HEK293 (cell line): ENCODE data around the gene TMEM131L.

Experiments used
- CTCF ChIA-PET: fragments of 350-600 bp; formaldehyde crosslinking; extraction: SDS; loops from one replicate; lab custom pipeline; 2021; ENCODE audit warnings: antibody characterized with exemption; lab: Yijun Ruan, JAX
- POLR2A ChIA-PET: fragments of 300-600 bp; formaldehyde crosslinking; extraction: SDS; loops from one replicate; lab custom pipeline; 2020; ENCODE audit warnings: antibody characterized with exemption, inconsistent platforms; lab: Yijun Ruan, JAX
- H3K27ac ChIP-seq: fragments of 200-500 bp; sonication (Bioruptor generic); 2 replicates; pipeline ENCODE4 v1.5.1; 2014; ENCODE audit warnings: low read depth, low read length, control low read depth, inconsistent platforms; ENCODE audit errors: extremely low read depth
- H3K36me3 ChIP-seq, 2 experiments: fragments of 200-500 bp in 1 of 2; sonication (Bioruptor generic) in 1 of 2; 1 replicate in 1 of 2; 2 replicates in 1 of 2; pipeline ENCODE4 v1.5.1; 2014 to 2017; ENCODE audit warnings: inconsistent platforms in 2 of 2, low read length in 2 of 2; ENCODE audit not compliant: control insufficient read depth in 2 of 2, insufficient read depth in 1 of 2
- H3K4me1 ChIP-seq: fragments of 200-500 bp; sonication (Bioruptor generic); 2 replicates; pipeline ENCODE4 v1.5.1; 2014; ENCODE audit warnings: mild to moderate bottlenecking, low read length, inconsistent platforms; ENCODE audit not compliant: control insufficient read depth, insufficient read depth
- H3K4me3 ChIP-seq: 2 replicates; pipeline ENCODE4 v1.5.1; 2011; ENCODE audit warnings: low read depth, mild to moderate bottlenecking, control low read depth, low read length, moderate library complexity
- H3K9me3 ChIP-seq: fragments of 200-500 bp; sonication (Bioruptor generic); 2 replicates; pipeline ENCODE4 v1.5.1; 2014; ENCODE audit warnings: low read depth, low read length, inconsistent platforms; ENCODE audit not compliant: control insufficient read depth, insufficient read depth
- PRDM6 ChIP-seq: fragments of 450-650 bp; formaldehyde crosslinking; IDR thresholded peaks from 2 replicates; pipeline ENCODE4 v1.5.1; 2017; ENCODE audit warnings: missing biosample characterization, missing genetic modification characterization
- SALL2 ChIP-seq: fragments of 450-650 bp; formaldehyde crosslinking; IDR thresholded peaks from 2 replicates; pipeline ENCODE4 v1.5.0; 2017; ENCODE audit warnings: missing biosample characterization, mild to moderate bottlenecking, missing genetic modification characterization, borderline replicate concordance
- YY1 ChIP-seq: fragments of 450-650 bp; formaldehyde crosslinking; IDR thresholded peaks from 2 replicates; pipeline ENCODE4 v1.5.1; 2018; ENCODE audit warnings: missing biosample characterization, missing genetic modification characterization
- ZBTB20 ChIP-seq: fragments of 450-650 bp; formaldehyde crosslinking; IDR thresholded peaks from 2 replicates; pipeline ENCODE4 v1.5.1; 2016; ENCODE audit warnings: missing biosample characterization, missing genetic modification characterization
- ZFP37 ChIP-seq: fragments of 450-650 bp; formaldehyde crosslinking; IDR thresholded peaks from 2 replicates; pipeline ENCODE4 v1.5.1; 2016; ENCODE audit warnings: missing biosample characterization, missing genetic modification characterization
- ZNF16 ChIP-seq: fragments of 450-650 bp; formaldehyde crosslinking; IDR thresholded peaks from 2 replicates; pipeline ENCODE4 v1.5.1; 2016; ENCODE audit warnings: low read depth, missing biosample characterization, missing genetic modification characterization
- ZNF248 ChIP-seq: fragments of 450-650 bp; formaldehyde crosslinking; IDR thresholded peaks from 2 replicates; pipeline ENCODE4 v1.5.1; 2017; ENCODE audit warnings: missing biosample characterization, missing genetic modification characterization
- ZNF266 ChIP-seq: fragments of 450-650 bp; formaldehyde crosslinking; IDR thresholded peaks from 2 replicates; pipeline ENCODE4 v1.5.1; 2016; ENCODE audit warnings: missing biosample characterization, missing genetic modification characterization, low read depth
- ZNF274 ChIP-seq, 2 experiments: fragments of 200-500 bp in 1 of 2; fragments of 450-650 bp in 1 of 2; sonication (Bioruptor generic) in 1 of 2; formaldehyde crosslinking in 1 of 2; IDR thresholded peaks; 2 replicates each; pipeline versions ENCODE4 v1.5.1 to v1.6.1; 2014 to 2016; ENCODE audit warnings: borderline replicate concordance in 1 of 2, inconsistent platforms in 1 of 2, low read length in 1 of 2, missing biosample characterization in 1 of 2, missing genetic modification characterization in 1 of 2
- ZNF292 ChIP-seq: fragments of 450-650 bp; formaldehyde crosslinking; IDR thresholded peaks from 2 replicates; pipeline ENCODE4 v1.5.1; 2016; ENCODE audit warnings: low read depth, missing biosample characterization, missing genetic modification characterization, borderline replicate concordance
- ZNF335 ChIP-seq: fragments of 450-650 bp; formaldehyde crosslinking; conservative IDR thresholded peaks from 2 replicates; pipeline ENCODE4 v1.5.1; 2016; ENCODE audit warnings: missing biosample characterization, missing genetic modification characterization
- ZNF423 ChIP-seq: fragments of 450-650 bp; formaldehyde crosslinking; IDR thresholded peaks from 2 replicates; pipeline ENCODE4 v1.5.1; 2016; ENCODE audit warnings: missing biosample characterization, missing genetic modification characterization
- ZNF433 ChIP-seq: fragments of 450-650 bp; formaldehyde crosslinking; IDR thresholded peaks from 2 replicates; pipeline ENCODE4 v1.5.1; 2016; ENCODE audit warnings: missing biosample characterization, missing genetic modification characterization, low read depth
- ZNF48 ChIP-seq: fragments of 450-650 bp; formaldehyde crosslinking; IDR thresholded peaks from 2 replicates; pipeline ENCODE4 v1.5.1; 2016; ENCODE audit warnings: missing biosample characterization, missing genetic modification characterization
- ZNF510 ChIP-seq: fragments of 450-650 bp; formaldehyde crosslinking; IDR thresholded peaks from 2 replicates; pipeline ENCODE4 v1.5.1; 2018; ENCODE audit warnings: mild to moderate bottlenecking, missing genetic modification characterization, missing biosample characterization; ENCODE audit not compliant: insufficient replicate concordance
- ZNF585B ChIP-seq: fragments of 450-650 bp; formaldehyde crosslinking; IDR thresholded peaks from 2 replicates; pipeline ENCODE4 v1.5.1; 2016; ENCODE audit warnings: missing biosample characterization, missing genetic modification characterization
- ZNF610 ChIP-seq: fragments of 450-650 bp; formaldehyde crosslinking; IDR thresholded peaks from 2 replicates; pipeline ENCODE4 v1.5.1; 2016; ENCODE audit warnings: missing biosample characterization, missing genetic modification characterization, borderline replicate concordance
- ZNF792 ChIP-seq: fragments of 450-650 bp; formaldehyde crosslinking; IDR thresholded peaks from 2 replicates; pipeline ENCODE4 v1.5.1; 2016; ENCODE audit warnings: missing biosample characterization, missing genetic modification characterization
- ZSCAN30 ChIP-seq: fragments of 450-650 bp; IDR thresholded peaks from 2 replicates; pipeline ENCODE4 v1.5.1; 2018; ENCODE audit warnings: missing biosample characterization, mild to moderate bottlenecking, missing genetic modification characterization, moderate library complexity
- TF ChIP-seq, protein P1 (sequence below): fragments of 450-650 bp; formaldehyde crosslinking; IDR thresholded peaks from 2 replicates; pipeline ENCODE4 v1.5.1; 2016; ENCODE audit warnings: missing biosample characterization, missing genetic modification characterization
- TF ChIP-seq, protein P2 (sequence below): fragments of 450-650 bp; formaldehyde crosslinking; IDR thresholded peaks from 2 replicates; pipeline ENCODE4 v1.5.1; 2016; ENCODE audit warnings: missing biosample characterization, missing genetic modification characterization

Gene TMEM131L

DNA sequence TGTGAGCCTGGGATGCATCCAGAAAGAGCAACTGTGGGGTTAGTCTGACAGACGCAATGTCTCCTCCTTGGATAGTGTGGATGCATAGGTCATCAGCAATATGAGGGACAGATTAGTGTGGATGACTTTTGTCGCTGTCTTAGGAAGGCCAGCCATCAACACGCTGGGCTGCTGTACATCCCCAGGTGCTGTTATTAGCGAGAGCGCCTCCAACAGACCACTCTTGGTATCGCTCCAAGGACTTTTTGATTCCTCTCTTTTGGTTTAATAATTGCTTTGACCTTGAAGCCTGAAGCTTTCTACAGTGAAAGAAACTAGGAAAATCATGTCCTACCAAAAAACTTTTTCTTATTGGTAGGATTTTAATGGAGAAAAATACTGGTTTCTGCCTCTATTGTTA lies 76.7 kb downstream of the TMEM131L start (continued):
- TF ChIP-seq ZNF335 (tag by site-specific recombination) (no peak), ZBTB20 (no peak), ZSCAN30 (tag by site-specific recombination) (no peak), SALL2 (no peak)

DNA sequence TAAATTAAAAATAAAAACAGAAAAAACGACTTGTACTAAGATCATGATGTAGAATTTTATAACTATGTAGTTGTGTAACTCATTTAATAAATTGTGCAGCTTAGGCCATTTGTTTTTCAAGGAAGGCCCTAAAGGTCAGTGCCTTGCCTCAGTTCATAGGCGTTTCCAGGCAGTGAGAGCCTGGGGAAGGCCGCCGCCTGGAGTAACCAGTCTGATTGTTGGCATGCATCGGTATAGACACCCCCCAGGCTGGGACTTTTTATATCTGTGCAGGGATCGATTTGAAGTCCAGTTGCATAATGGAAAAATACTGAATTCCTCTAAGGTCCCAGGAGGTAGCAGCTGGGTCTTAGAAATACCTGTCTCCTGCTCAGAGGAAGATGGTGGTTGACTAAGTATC lies 77.2 kb downstream of the TMEM131L start:
- TF ChIP-seq, protein P1, sequence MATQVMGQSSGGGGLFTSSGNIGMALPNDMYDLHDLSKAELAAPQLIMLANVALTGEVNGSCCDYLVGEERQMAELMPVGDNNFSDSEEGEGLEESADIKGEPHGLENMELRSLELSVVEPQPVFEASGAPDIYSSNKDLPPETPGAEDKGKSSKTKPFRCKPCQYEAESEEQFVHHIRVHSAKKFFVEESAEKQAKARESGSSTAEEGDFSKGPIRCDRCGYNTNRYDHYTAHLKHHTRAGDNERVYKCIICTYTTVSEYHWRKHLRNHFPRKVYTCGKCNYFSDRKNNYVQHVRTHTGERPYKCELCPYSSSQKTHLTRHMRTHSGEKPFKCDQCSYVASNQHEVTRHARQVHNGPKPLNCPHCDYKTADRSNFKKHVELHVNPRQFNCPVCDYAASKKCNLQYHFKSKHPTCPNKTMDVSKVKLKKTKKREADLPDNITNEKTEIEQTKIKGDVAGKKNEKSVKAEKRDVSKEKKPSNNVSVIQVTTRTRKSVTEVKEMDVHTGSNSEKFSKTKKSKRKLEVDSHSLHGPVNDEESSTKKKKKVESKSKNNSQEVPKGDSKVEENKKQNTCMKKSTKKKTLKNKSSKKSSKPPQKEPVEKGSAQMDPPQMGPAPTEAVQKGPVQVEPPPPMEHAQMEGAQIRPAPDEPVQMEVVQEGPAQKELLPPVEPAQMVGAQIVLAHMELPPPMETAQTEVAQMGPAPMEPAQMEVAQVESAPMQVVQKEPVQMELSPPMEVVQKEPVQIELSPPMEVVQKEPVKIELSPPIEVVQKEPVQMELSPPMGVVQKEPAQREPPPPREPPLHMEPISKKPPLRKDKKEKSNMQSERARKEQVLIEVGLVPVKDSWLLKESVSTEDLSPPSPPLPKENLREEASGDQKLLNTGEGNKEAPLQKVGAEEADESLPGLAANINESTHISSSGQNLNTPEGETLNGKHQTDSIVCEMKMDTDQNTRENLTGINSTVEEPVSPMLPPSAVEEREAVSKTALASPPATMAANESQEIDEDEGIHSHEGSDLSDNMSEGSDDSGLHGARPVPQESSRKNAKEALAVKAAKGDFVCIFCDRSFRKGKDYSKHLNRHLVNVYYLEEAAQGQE = no peak
- TF ChIP-seq ZNF274 (IDR thresholded peaks at IDR 0.05; ENCODE audit: low read length) = no peak
- no peak for TF ChIP-seq ZNF274 (tag by site-specific recombination; IDR thresholded peaks at IDR 0.05; ENCODE audit: borderline replicate concordance)
- ChIA-PET CTCF (interaction anchor here (0.6 to 1.1 kb wide), 5 partner anchors 9 to 253 kb away, joined by 3 to 4 read pairs (median 3); no protein-coding TSS in a partner anchor), POLR2A (no interaction called here)
- H3K4me1 ChIP-seq = no peaks in the 10 kb centered on the region; the same call in 1 of the 2 replicates
- no peaks in the 10 kb centered on the region for H3K9me3 ChIP-seq
- H3K27ac ChIP-seq = no peak overlapping the region
- H3K4me3 ChIP-seq = no peak overlapping the region
- no peaks in the 10 kb centered on the region for H3K36me3 ChIP-seq

DNA sequence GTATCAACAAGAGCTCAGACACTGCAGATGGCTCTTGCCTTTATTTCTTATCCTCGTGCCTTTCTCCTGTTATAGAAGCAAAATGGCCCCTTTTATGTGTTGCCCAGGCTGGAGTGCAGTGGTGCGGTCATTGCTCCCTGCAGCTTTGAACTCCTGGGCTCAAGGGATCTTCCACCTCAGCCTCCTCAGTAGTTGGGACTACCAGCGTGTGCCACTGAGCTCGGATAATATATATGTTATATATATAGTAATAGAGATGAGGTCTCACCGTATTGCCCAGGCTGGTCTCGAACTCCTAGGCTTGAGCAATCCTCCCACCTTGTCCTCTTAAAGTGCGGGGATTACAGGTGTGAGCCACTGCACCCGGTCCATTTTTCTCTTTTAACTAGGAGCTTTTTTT lies 79.7 kb downstream of the TMEM131L start:
- ChIA-PET POLR2A (no interaction called here), CTCF (no interaction called here)
- H3K36me3 ChIP-seq = no peaks in the 10 kb centered on the region
- H3K9me3 ChIP-seq = no peaks in the 10 kb centered on the region
- H3K4me1 ChIP-seq = no peaks in the 10 kb centered on the region
- TF ChIP-seq ZNF585B (no peak), ZNF266 (no peak), YY1 (tag by site-specific recombination) (no peak), ZNF248 (no peak), ZNF48 (no peak), ZNF510 (tag by site-specific recombination) (no peak), ZNF292 (no peak), ZNF610 (tag by site-specific recombination) (no peak), ZFP37 (no peak), ZNF16 (tag by site-specific recombination) (no peak)
- H3K4me3 ChIP-seq = no peak overlapping the region
- H3K27ac ChIP-seq = no peak overlapping the region

GRCh38 chr4:153546280-153546679 lies 80.1 kb downstream of the TMEM131L start:
- TF ChIP-seq ZNF433 = no peak
- no peak for TF ChIP-seq ZNF792 (tag by site-specific recombination)
- TF ChIP-seq, protein P2, sequence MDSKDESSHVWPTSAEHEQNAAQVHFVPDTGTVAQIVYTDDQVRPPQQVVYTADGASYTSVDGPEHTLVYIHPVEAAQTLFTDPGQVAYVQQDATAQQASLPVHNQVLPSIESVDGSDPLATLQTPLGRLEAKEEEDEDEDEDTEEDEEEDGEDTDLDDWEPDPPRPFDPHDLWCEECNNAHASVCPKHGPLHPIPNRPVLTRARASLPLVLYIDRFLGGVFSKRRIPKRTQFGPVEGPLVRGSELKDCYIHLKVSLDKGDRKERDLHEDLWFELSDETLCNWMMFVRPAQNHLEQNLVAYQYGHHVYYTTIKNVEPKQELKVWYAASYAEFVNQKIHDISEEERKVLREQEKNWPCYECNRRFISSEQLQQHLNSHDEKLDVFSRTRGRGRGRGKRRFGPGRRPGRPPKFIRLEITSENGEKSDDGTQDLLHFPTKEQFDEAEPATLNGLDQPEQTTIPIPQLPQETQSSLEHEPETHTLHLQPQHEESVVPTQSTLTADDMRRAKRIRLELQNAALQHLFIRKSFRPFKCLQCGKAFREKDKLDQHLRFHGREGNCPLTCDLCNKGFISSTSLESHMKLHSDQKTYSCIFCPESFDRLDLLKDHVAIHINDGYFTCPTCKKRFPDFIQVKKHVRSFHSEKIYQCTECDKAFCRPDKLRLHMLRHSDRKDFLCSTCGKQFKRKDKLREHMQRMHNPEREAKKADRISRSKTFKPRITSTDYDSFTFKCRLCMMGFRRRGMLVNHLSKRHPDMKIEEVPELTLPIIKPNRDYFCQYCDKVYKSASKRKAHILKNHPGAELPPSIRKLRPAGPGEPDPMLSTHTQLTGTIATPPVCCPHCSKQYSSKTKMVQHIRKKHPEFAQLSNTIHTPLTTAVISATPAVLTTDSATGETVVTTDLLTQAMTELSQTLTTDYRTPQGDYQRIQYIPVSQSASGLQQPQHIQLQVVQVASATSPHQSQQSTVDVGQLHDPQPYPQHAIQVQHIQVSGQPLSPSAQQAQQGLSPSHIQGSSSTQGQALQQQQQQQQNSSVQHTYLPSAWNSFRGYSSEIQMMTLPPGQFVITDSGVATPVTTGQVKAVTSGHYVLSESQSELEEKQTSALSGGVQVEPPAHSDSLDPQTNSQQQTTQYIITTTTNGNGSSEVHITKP (tag by site-specific recombination) = peak; percentile 63
- TF ChIP-seq PRDM6 = peak; percentile 51
- TF ChIP-seq ZNF423 (tag by site-specific recombination) = no peak
- Histone ChIP-seq H3K36me3 (no peaks in the 10 kb centered on the region), H3K9me3 (no peaks in the 10 kb centered on the region), H3K4me3 (no peak overlapping the region), H3K4me1 (no peaks in the 10 kb centered on the region), H3K27ac (no peak overlapping the region)
- ChIA-PET CTCF (no interaction called here), POLR2A (no interaction called here)
